ENCODE measurements around the gene EEF1B2.
"Not testable (repeated sequence)": the region's sequence is repeated elsewhere in the genome, so short reads cannot be mapped to it uniquely, and the experiment has no call there.

Gene EEF1B2

GRCh38 chr2:206168230-206168629 lies 8.5 kb downstream of the EEF1B2 start:
- DNase-seq, result not testable (repeated sequence)

- not testable (repeated sequence) for DNase-seq
These were observed 12.1 kb downstream of the EEF1B2 start for GRCh38 chr2:206171624-206172397.

- DNase-seq, result no peak
These were observed 13.5 kb downstream of the EEF1B2 start for GRCh38 chr2:206173147-206173546.

- no peak for DNase-seq
These were observed 16.4 kb downstream of the EEF1B2 start for GRCh38 chr2:206176121-206176520.

- DNase-seq, result no peak
These were observed 17.2 kb downstream of the EEF1B2 start for GRCh38 chr2:206176901-206177300.

- not testable (repeated sequence) for DNase-seq
These were observed 21.8 kb downstream of the EEF1B2 start for GRCh38 chr2:206181526-206181925.

- DNase-seq, result no peak
These were observed 30.0 kb downstream of the EEF1B2 start for GRCh38 chr2:206189691-206190090.

- DNase-seq, result no peak
These were observed 30.4 kb downstream of the EEF1B2 start for GRCh38 chr2:206190111-206190510.

- DNase-seq, result no peak
These were observed 31.0 kb downstream of the EEF1B2 start for GRCh38 chr2:206190689-206191088.

GRCh38 chr2:206192157-206192556 lies 32.5 kb downstream of the EEF1B2 start:
- DNase-seq, result no peak

GRCh38 chr2:206193671-206194357 lies 34.1 kb downstream of the EEF1B2 start:
- DNase-seq, result no peak

- no peak for DNase-seq
These were observed 39.0 kb downstream of the EEF1B2 start for GRCh38 chr2:206198677-206199076.

- no peak for DNase-seq
These were observed 41.6 kb downstream of the EEF1B2 start for GRCh38 chr2:206201075-206201848.

- DNase-seq, result no peak
These were observed 42.8 kb downstream of the EEF1B2 start for GRCh38 chr2:206202446-206202845.

GRCh38 chr2:206203331-206203730 lies 43.6 kb downstream of the EEF1B2 start:
- no peak for DNase-seq

GRCh38 chr2:206204710-206205109 lies 45.0 kb downstream of the EEF1B2 start:
- DNase-seq, result no peak

- DNase-seq, result not testable (repeated sequence)
These were observed 47.6 kb downstream of the EEF1B2 start for GRCh38 chr2:206207316-206207715.

GRCh38 chr2:206208900-206209299 lies 49.2 kb downstream of the EEF1B2 start:
- no peak for DNase-seq

- no peak for DNase-seq
These were observed 52.1 kb downstream of the EEF1B2 start for GRCh38 chr2:206211657-206212255.
